K562 (cell line): Measurements from ENCODE around the gene RBM20. TPM values are rescaled to one million over a fixed set of nuclear protein-coding genes. Genes with fewer than 3 reads are reported as not detected.

Source experiments
- ATAC-seq: fragments of 200-7000 bp; cut with Tn5 transposase; 3 replicates; pipeline ENCODE4 v1.9.1; 2020; ENCODE audit warnings: moderate library complexity
- BruUV-seq: library from RNA; stranded (reverse); fragments of 400-500 nt; replicated peaks from 2 replicates; lab custom pipeline; 2021; lab: Mats Ljungman, UMichigan
- CTCF ChIA-PET: fragments of 300-600 bp; formaldehyde crosslinking; extraction: SDS; loops from one replicate; lab custom pipeline; 2021; ENCODE audit warnings: low intra/inter-chr PET ratio; lab: Yijun Ruan, JAX
- POLR2A ChIA-PET: fragments of 300-600, 350-650 bp; sonication (Branson Sonifier 250); formaldehyde crosslinking; extraction: SDS; loops from one replicate; lab custom pipeline; 2021; ENCODE audit warnings: antibody characterized with exemption, inconsistent platforms; lab: Yijun Ruan, JAX
- DNase-seq, 4 experiments: peaks; one replicate each; pipeline versions ENCODE4 v3.0.0 to v3.0.0-alpha.2; 2011 to 2018; ENCODE audit warnings: low spot score in 3 of 4, mixed read lengths in 3 of 4; ENCODE audit errors: extremely low read depth in 1 of 4
- FAIRE-seq: peaks from 2 replicates; lab custom pipeline; 2011; peaks lifted over from hg19 to GRCh38; lab: Jason Lieb, UNC
- H2AFZ ChIP-seq: 2 replicates; pipeline ENCODE4 v1.6.0; 2011; ENCODE audit warnings: low read depth, low read length, control low read depth, inconsistent platforms
- H3K27ac ChIP-seq: fragments of 200-600 bp; 3 replicates; pipeline ENCODE4 v1.8.0; 2011; ENCODE audit warnings: low read depth, mild to moderate bottlenecking, control low read depth, inconsistent platforms, low read length, moderate library complexity, mixed read lengths; ENCODE audit errors: extremely low read depth
- H3K27me3 ChIP-seq, 2 experiments: fragments of 300-600 bp in 1 of 2; 2 replicates in 1 of 2; 3 replicates in 1 of 2; pipeline versions ENCODE4 v1.6.0 to v1.8.0; 2011; ENCODE audit warnings: inconsistent platforms in 2 of 2, low read length in 2 of 2, mild to moderate bottlenecking in 1 of 2, mixed read lengths in 1 of 2, moderate library complexity in 1 of 2; ENCODE audit not compliant: control insufficient read depth in 2 of 2, insufficient read depth in 2 of 2
- H3K36me3 ChIP-seq: fragments of 300-600 bp; 3 replicates; pipeline ENCODE4 v1.8.0; 2011; ENCODE audit warnings: mild to moderate bottlenecking, low read length, inconsistent platforms; ENCODE audit not compliant: control insufficient read depth, insufficient read depth
- H3K4me1 ChIP-seq, 2 experiments: fragments of 200-600 bp in 1 of 2; replicated peaks in 1 of 2; 2 replicates in 1 of 2; 3 replicates in 1 of 2; pipeline versions ENCODE4 v1.5.1 to v1.8.0; 2011; ENCODE audit warnings: inconsistent platforms in 2 of 2, low read length in 2 of 2, mild to moderate bottlenecking in 1 of 2, mixed read lengths in 1 of 2, moderate library complexity in 1 of 2; ENCODE audit not compliant: control insufficient read depth in 2 of 2, insufficient read depth in 2 of 2
- H3K4me2 ChIP-seq: 2 replicates; pipeline ENCODE4 v1.6.1; 2011; ENCODE audit warnings: low read length, control low read depth, inconsistent platforms, mixed read lengths; ENCODE audit not compliant: insufficient read depth
- H3K4me3 ChIP-seq: fragments of 200-600 bp; sonication (generic), shearing (Covaris generic); 2 replicates; pipeline ENCODE4 v1.5.1; 2016; ENCODE audit warnings: control low read depth, inconsistent platforms
- H3K79me2 ChIP-seq: fragments of 200-600 bp; 3 replicates; pipeline ENCODE4 v1.8.0; 2011; ENCODE audit warnings: low read length, inconsistent platforms; ENCODE audit not compliant: control insufficient read depth, insufficient read depth
- H3K9ac ChIP-seq, 2 experiments: 2 replicates each; pipeline versions ENCODE4 v1.6.0 to v1.6.1; 2011; ENCODE audit warnings: low read depth in 2 of 2, low read length in 2 of 2, control low read depth in 1 of 2, inconsistent platforms in 1 of 2, mild to moderate bottlenecking in 1 of 2, mixed read lengths in 1 of 2; ENCODE audit not compliant: insufficient read depth in 1 of 2
- H3K9me1 ChIP-seq: one replicate; pipeline ENCODE4 v1.6.0; 2011; ENCODE audit warnings: inconsistent platforms, mild to moderate bottlenecking, low read length, moderate library complexity; ENCODE audit not compliant: control insufficient read depth, insufficient read depth
- H3K9me3 ChIP-seq: replicated peaks from 2 replicates; pipeline ENCODE4 v1.5.1; 2011; ENCODE audit warnings: low read depth, low read length, inconsistent platforms; ENCODE audit not compliant: control insufficient read depth, insufficient read depth
- H4K20me1 ChIP-seq: replicated peaks from 2 replicates; pipeline ENCODE4 v1.6.1; 2011; ENCODE audit warnings: low read length, inconsistent platforms, mixed read lengths; ENCODE audit not compliant: control insufficient read depth, insufficient read depth
- MBD2 ChIP-seq: sonication (generic); IDR thresholded peaks from 2 replicates; pipeline ENCODE4 v1.6.1; 2016; ENCODE audit warnings: low read depth, borderline replicate concordance
- MYNN ChIP-seq, 2 experiments: sonication (generic); formaldehyde crosslinking in 1 of 2; IDR thresholded peaks; 2 replicates each; pipeline versions ENCODE4 v1.5.0 to v1.6.1; 2016 to 2020; ENCODE audit warnings: antibody characterized with exemption in 1 of 2, missing genetic modification reagents in 1 of 2
- RREB1 ChIP-seq: fragments of 250-450 bp; sonication (Bioruptor Pico); IDR thresholded peaks from 2 replicates; pipeline ENCODE4 v1.4.0; 2020
- WGBS: fragments of 100-300 bp; shearing (Covaris generic); methylation state at CpG from one replicate; pipeline ENCODE4 v1.1.6; 2016; ENCODE audit warnings: low coverage, mixed read lengths; ENCODE audit not compliant: insufficient coverage; ENCODE audit errors: missing lambda C conversion rate; 5-methylcytosine and 5-hydroxymethylcytosine counted together
- in situ Hi-C: fragments of 300-500 bp; cut with MboI; formaldehyde crosslinking; loops from 4 replicates; pipeline ENCODE4 v1.15.0; 2018; ENCODE audit warnings: inconsistent platforms, mixed read lengths
- intact Hi-C: fragments of 100-400 bp; cut with micrococcal nuclease; formaldehyde crosslinking; loops from 2 replicates; pipeline ENCODE4 v1.14.2; 2022
- polyA plus RNA-seq, 8 experiments: library from polyadenylated mRNA; depleted of rRNA in 4 of 8; stranded (reverse) in 5 of 8; unstranded in 3 of 8; fragments of >200 nt; fragmentation: Nextera tagmentation in 2 of 8; fragmentation: Illumina TruSeq in 1 of 8; extraction: Ambion mirVana in 2 of 8; extraction: Trizol in 1 of 8; gene quantifications; 2 replicates each; pipeline versions ENCODE4 v1.2.1 to v1.2.3, GENCODE V29; 2011 to 2014; ENCODE audit warnings: inconsistent platforms in 1 of 8, missing spikeins in 1 of 8
- total RNA-seq, 7 experiments: library from RNA; depleted of rRNA in 6 of 7; stranded (reverse); fragments of >200 nt in 6 of 7; fragmentation: Illumina TruSeq in 2 of 7; extraction: Trizol in 2 of 7; gene quantifications; 2 replicates each; pipeline versions ENCODE4 v1.2.1 to v1.2.3, GENCODE V29; 2011 to 2021; ENCODE audit warnings: low replicate concordance in 1 of 7
- TF ChIP-seq, protein P1 (sequence below): sonication (generic); formaldehyde crosslinking; IDR thresholded peaks from 2 replicates; pipeline ENCODE4 v1.8.0; 2022; ENCODE audit warnings: mild to moderate bottlenecking, missing genetic modification reagents

RBM20 gene
- total and polyA plus RNA-seq, 9 of the 15 experiments (the other 6 are each of a cell fraction or from before 2014, with no cell fraction given): 0.63 to 5.7 (median 3.2) TPM

DNA sequence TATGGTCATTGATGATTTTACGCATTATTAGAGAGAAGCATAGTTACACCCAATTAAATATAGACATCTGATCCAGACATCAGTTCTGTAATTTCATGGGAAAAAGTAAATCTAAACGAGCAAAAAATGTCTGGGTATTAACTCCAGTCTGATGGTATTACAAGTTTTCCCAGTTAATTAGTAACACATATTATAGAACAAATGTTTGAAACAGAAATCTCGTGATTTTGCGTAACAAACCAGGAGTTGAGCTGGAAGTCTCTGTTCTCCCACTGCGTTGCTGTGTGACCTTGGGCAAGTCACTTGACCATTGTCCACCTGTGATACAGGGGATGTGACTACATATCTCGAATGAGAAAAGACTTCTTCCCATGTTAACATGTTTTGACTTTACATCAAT is 43.3 kb downstream of the RBM20 start:
- ChIA-PET POLR2A (interaction anchor here (1.9 kb wide), 1 partner anchor 14 kb away, joined by 6 read pairs; no protein-coding TSS in a partner anchor), CTCF (no interaction called here)
- intact Hi-C loops: no loop called here
- Histone ChIP-seq H3K9ac (no peak overlapping the region), H3K4me1 (no peaks in the 10 kb centered on the region; a peak in 1 of 5 replicates), H3K36me3 (no peaks in the 10 kb centered on the region), H3K79me2 (peaks cover 24% of the 10 kb centered on the region), H3K27me3 (no peaks in the 10 kb centered on the region), H3K4me3 (no peak overlapping the region), H3K9me3 (peaks cover 1% of the 10 kb centered on the region; the same call in 1 of the 2 replicates), H3K4me2 (no peak overlapping the region), H2AFZ (no peak overlapping the region), H3K27ac (no peak overlapping the region), H3K9me1 (no peaks in the 10 kb centered on the region), H4K20me1 (no peaks in the 10 kb centered on the region)
- 72% methylated on average over 6 of the region's 6 CpGs for WGBS
- in situ Hi-C loops: no loop called here
- no TSS peak for BruUV-seq
- ATAC-seq: no peak
- DNase-seq: no peak
- FAIRE-seq: no peak
- TF ChIP-seq, protein P1, sequence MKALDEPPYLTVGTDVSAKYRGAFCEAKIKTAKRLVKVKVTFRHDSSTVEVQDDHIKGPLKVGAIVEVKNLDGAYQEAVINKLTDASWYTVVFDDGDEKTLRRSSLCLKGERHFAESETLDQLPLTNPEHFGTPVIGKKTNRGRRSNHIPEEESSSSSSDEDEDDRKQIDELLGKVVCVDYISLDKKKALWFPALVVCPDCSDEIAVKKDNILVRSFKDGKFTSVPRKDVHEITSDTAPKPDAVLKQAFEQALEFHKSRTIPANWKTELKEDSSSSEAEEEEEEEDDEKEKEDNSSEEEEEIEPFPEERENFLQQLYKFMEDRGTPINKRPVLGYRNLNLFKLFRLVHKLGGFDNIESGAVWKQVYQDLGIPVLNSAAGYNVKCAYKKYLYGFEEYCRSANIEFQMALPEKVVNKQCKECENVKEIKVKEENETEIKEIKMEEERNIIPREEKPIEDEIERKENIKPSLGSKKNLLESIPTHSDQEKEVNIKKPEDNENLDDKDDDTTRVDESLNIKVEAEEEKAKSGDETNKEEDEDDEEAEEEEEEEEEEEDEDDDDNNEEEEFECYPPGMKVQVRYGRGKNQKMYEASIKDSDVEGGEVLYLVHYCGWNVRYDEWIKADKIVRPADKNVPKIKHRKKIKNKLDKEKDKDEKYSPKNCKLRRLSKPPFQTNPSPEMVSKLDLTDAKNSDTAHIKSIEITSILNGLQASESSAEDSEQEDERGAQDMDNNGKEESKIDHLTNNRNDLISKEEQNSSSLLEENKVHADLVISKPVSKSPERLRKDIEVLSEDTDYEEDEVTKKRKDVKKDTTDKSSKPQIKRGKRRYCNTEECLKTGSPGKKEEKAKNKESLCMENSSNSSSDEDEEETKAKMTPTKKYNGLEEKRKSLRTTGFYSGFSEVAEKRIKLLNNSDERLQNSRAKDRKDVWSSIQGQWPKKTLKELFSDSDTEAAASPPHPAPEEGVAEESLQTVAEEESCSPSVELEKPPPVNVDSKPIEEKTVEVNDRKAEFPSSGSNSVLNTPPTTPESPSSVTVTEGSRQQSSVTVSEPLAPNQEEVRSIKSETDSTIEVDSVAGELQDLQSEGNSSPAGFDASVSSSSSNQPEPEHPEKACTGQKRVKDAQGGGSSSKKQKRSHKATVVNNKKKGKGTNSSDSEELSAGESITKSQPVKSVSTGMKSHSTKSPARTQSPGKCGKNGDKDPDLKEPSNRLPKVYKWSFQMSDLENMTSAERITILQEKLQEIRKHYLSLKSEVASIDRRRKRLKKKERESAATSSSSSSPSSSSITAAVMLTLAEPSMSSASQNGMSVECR: no peak
- no peak for TF ChIP-seq RREB1
- no peak for TF ChIP-seq MBD2
- TF ChIP-seq MYNN (IDR thresholded peaks at IDR 0.05): no peak
- no peak for TF ChIP-seq MYNN (CRISPR knock-in tag; IDR thresholded peaks at IDR 0.05)
